OCI-LY3 (cell line): ENCODE results near the gene OCRL.

Experiments
- H2AFZ ChIP-seq: fragments of 200-600, 300-600 bp; shearing (Covaris generic); 2 replicates; pipeline ENCODE4 v1.6.0; 2014; ENCODE audit warnings: antibody characterized with exemption, low read depth, low read length
- H3K27ac ChIP-seq: fragments of 200-600, 300-600 bp; sonication (generic); 2 replicates; pipeline ENCODE4 v1.5.1; 2014; ENCODE audit warnings: mild to moderate bottlenecking, low read length, moderate library complexity, mixed read lengths
- H3K27me3 ChIP-seq: fragments of 200-600, 300-600 bp; sonication (generic); 2 replicates; pipeline ENCODE4 v1.6.1; 2014; ENCODE audit warnings: low read depth, low read length, mixed read lengths
- H3K36me3 ChIP-seq: fragments of 200-600, 300-600 bp; sonication (generic); replicated peaks from 2 replicates; pipeline ENCODE3; 2014; ENCODE audit warnings: low read depth, low read length, mixed read lengths
- H3K4me1 ChIP-seq: fragments of 300-600, 200-600 bp; sonication (generic); 2 replicates; pipeline ENCODE4 v1.6.1; 2014; ENCODE audit warnings: low read length, mixed read lengths
- H3K4me2 ChIP-seq: fragments of 200-600, 300-600 bp; sonication (generic); 2 replicates; pipeline ENCODE4 v1.6.1; 2014; ENCODE audit warnings: low read length, mixed read lengths
- H3K4me3 ChIP-seq: fragments of 300-600, 200-600 bp; sonication (generic); 2 replicates; pipeline ENCODE4 v1.5.1; 2014; ENCODE audit warnings: antibody characterized with exemption, mild to moderate bottlenecking, low read length, moderate library complexity
- H3K79me2 ChIP-seq: fragments of 300-600, 200-600 bp; shearing (Covaris generic); 2 replicates; pipeline ENCODE4 v1.6.1; 2014; ENCODE audit warnings: mild to moderate bottlenecking, low read length, mixed read lengths
- H3K9ac ChIP-seq: fragments of 300-600, 200-600 bp; shearing (Covaris generic); 2 replicates; pipeline ENCODE4 v1.6.0; 2014; ENCODE audit warnings: mild to moderate bottlenecking, low read length, moderate library complexity
- H3K9me3 ChIP-seq: fragments of 200-600, 300-600 bp; shearing (Covaris generic); 2 replicates; pipeline ENCODE4 v1.6.1; 2014; ENCODE audit warnings: low read length, mixed read lengths; ENCODE audit not compliant: insufficient read depth
- H4K20me1 ChIP-seq: fragments of 200-600, 300-600 bp; sonication (generic); 2 replicates; pipeline ENCODE4 v1.6.1; 2016; ENCODE audit warnings: low read length, mixed read lengths; ENCODE audit not compliant: insufficient read depth
- CTCF ChIP-seq: fragments of 200-600, 300-600 bp; sonication (generic); IDR thresholded peaks from 2 replicates; pipeline ENCODE4 v1.5.1; 2014; ENCODE audit warnings: antibody characterized with exemption, low read length, low read depth
- EZH2phosphoT487 ChIP-seq: fragments of 200-600 bp; shearing (Covaris generic); IDR thresholded peaks from 2 replicates; pipeline ENCODE4 v1.6.1; 2018; ENCODE audit warnings: antibody characterized with exemption, mixed run types, low read depth

Gene OCRL

GRCh38 chrX:129540068-129540653 is at the start of gene OCRL:
Gene OCRL, plus strand, starts transcription at chrX:129540259. Its CDS starts 181 bp downstream, at chrX:129540440.
- peak within 1 kb of the TSS; percentile 89 for H3K9ac ChIP-seq
- H3K4me2 ChIP-seq, result peak within 1 kb of the TSS; percentile 98
- H3K4me1 ChIP-seq, result peaks cover 5% of the 10 kb centered on the region; the same call in 1 of the 2 replicates
- peak within 1 kb of the TSS; percentile 74; the same call in 1 of the 2 replicates for H2AFZ ChIP-seq
- H3K4me3 ChIP-seq, result peak within 1 kb of the TSS; percentile 94
- H3K36me3 ChIP-seq, result peaks cover under 1% of the 10 kb centered on the region
- peaks cover 5% of the 10 kb centered on the region for H3K79me2 ChIP-seq
- H3K27me3 ChIP-seq, result no peaks in the 10 kb centered on the region
- no peaks in the 10 kb centered on the region for H3K9me3 ChIP-seq
- TF ChIP-seq EZH2phosphoT487 (no peak), CTCF (peak; percentile 54)
- H3K27ac ChIP-seq, result peak within 1 kb of the TSS; percentile 43; the same call in 1 of the 2 replicates
- H4K20me1 ChIP-seq, result no peaks in the 10 kb centered on the region

- TF ChIP-seq EZH2phosphoT487 (no peak), CTCF (no peak)
- Histone ChIP-seq H3K4me3 (no peak overlapping the region), H3K36me3 (no peaks in the 10 kb centered on the region)
These were observed 49.7 kb upstream of the OCRL start for GRCh38 chrX:129490330-129490729.

GRCh38 chrX:129493643-129494042 is 46.4 kb upstream of the OCRL start:
- H3K27me3 ChIP-seq, result no peaks in the 10 kb centered on the region
- H3K9me3 ChIP-seq, result no peaks in the 10 kb centered on the region
- H3K36me3 ChIP-seq, result no peaks in the 10 kb centered on the region
- no peak overlapping the region for H3K27ac ChIP-seq
- H3K4me1 ChIP-seq, result no peaks in the 10 kb centered on the region
- H4K20me1 ChIP-seq, result no peaks in the 10 kb centered on the region
- no peaks in the 10 kb centered on the region for H3K79me2 ChIP-seq
- TF ChIP-seq EZH2phosphoT487 (no peak), CTCF (no peak)
- no peak overlapping the region for H3K9ac ChIP-seq
- H3K4me3 ChIP-seq, result no peak overlapping the region
- H3K4me2 ChIP-seq, result no peak overlapping the region
- no peak overlapping the region for H2AFZ ChIP-seq

More at GRCh38 chrX:129490330-129490729, 49.7 kb upstream of the OCRL start:
- Histone ChIP-seq H3K9ac (no peak overlapping the region), H3K4me1 (no peaks in the 10 kb centered on the region), H4K20me1 (no peaks in the 10 kb centered on the region), H3K9me3 (no peaks in the 10 kb centered on the region), H3K27ac (no peak overlapping the region), H3K4me2 (no peak overlapping the region), H2AFZ (no peak overlapping the region), H3K27me3 (no peaks in the 10 kb centered on the region), H3K79me2 (no peaks in the 10 kb centered on the region)

GRCh38 chrX:129494887-129495286 is 45.2 kb upstream of the OCRL start:
- no peak overlapping the region for H3K4me2 ChIP-seq

More at GRCh38 chrX:129494887-129495286, 45.2 kb upstream of the OCRL start:
- Histone ChIP-seq H3K27me3 (no peaks in the 10 kb centered on the region), H3K9me3 (no peaks in the 10 kb centered on the region), H3K9ac (no peak overlapping the region), H2AFZ (no peak overlapping the region), H3K27ac (no peak overlapping the region), H3K4me3 (no peak overlapping the region), H3K79me2 (no peaks in the 10 kb centered on the region), H3K36me3 (no peaks in the 10 kb centered on the region), H3K4me1 (no peaks in the 10 kb centered on the region), H4K20me1 (no peaks in the 10 kb centered on the region)
- TF ChIP-seq CTCF (no peak), EZH2phosphoT487 (no peak)
